Measurements from ENCODE around the gene JAK1. TPM values are rescaled to one million over a fixed set of nuclear protein-coding genes. Genes with fewer than 3 reads are reported as not detected.

JAK1 gene
- total and polyA plus RNA-seq, 10 of the 15 experiments (the other 5 are each of a cell fraction or from before 2014, with no cell fraction given), result 9.6 to 45.5 (median 35.7) TPM

DNA sequence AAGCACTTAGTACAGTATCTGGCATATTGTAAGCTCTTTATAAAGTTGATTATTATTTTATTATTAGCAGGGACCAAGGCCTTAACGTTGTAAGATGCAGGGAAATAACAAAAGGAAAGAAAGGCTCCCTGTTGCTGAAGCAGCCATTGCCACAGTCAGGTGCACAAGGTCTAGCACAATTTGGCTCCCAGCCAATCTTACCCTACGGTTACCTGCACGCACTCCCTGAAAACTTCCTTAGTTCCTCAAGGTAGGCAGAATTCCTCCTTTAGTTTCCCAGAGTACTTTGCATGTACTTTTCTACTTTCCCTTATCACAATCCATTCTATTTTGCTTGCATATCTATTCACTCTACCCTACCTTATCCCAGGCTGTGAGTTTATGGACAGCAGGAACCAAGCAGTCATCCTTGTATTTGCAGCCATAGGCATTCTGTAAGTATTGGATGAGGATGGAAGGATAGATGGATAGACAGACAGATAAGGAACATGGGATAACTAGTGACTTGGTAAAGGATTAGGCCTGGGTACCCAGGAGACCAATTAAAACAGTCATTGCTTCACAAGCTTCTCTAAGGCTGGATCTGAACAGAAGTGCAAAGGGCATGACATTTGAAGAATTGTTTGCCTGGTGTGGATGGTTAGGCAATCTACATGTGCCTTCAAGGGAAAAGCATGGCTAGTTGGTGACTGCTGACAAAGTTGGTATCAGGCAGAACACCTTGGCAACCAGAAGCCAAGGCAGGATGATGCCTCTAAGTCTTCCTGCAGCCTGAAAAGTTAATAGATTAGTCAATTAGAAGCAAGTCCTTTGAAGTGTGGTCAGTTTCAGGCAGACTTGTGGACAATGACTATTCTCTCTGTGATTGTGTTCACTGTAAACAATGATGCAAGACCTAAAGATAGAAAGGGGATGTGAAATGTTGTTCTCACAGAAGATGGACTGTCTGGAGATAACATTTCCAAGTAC is 20.8 kb upstream of the JAK1 start (continued):
- no peak for TF ChIP-seq CREB1 (IDR thresholded peaks at IDR 0.05; ENCODE audit: low read depth)
- peak; percentile 96 for TF ChIP-seq MEF2A (IDR thresholded peaks at IDR 0.05; ENCODE audit: insufficient read depth, low read depth, low read length)
- TF ChIP-seq, protein P1, sequence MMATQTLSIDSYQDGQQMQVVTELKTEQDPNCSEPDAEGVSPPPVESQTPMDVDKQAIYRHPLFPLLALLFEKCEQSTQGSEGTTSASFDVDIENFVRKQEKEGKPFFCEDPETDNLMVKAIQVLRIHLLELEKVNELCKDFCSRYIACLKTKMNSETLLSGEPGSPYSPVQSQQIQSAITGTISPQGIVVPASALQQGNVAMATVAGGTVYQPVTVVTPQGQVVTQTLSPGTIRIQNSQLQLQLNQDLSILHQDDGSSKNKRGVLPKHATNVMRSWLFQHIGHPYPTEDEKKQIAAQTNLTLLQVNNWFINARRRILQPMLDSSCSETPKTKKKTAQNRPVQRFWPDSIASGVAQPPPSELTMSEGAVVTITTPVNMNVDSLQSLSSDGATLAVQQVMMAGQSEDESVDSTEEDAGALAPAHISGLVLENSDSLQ (IDR thresholded peaks at IDR 0.05), result 0 out of 2 replicates have a peak, but pooled peaks have one; percentile 6
- TF ChIP-seq IRF4 (IDR thresholded peaks at IDR 0.05; ENCODE audit: low read depth, low read length), result peak; percentile 79; the same call in 1 of the 2 replicates
- TF ChIP-seq NFIC (IDR thresholded peaks at IDR 0.05; ENCODE audit: low read depth, low read length), result peak; percentile 87
- TF ChIP-seq, protein P2, sequence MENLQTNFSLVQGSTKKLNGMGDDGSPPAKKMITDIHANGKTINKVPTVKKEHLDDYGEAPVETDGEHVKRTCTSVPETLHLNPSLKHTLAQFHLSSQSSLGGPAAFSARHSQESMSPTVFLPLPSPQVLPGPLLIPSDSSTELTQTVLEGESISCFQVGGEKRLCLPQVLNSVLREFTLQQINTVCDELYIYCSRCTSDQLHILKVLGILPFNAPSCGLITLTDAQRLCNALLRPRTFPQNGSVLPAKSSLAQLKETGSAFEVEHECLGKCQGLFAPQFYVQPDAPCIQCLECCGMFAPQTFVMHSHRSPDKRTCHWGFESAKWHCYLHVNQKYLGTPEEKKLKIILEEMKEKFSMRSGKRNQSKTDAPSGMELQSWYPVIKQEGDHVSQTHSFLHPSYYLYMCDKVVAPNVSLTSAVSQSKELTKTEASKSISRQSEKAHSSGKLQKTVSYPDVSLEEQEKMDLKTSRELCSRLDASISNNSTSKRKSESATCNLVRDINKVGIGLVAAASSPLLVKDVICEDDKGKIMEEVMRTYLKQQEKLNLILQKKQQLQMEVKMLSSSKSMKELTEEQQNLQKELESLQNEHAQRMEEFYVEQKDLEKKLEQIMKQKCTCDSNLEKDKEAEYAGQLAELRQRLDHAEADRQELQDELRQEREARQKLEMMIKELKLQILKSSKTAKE (IDR thresholded peaks at IDR 0.05; ENCODE audit: low read depth, poor library complexity, severe bottlenecking), result peak; percentile 58
- peak; percentile 73; the same call in 1 of the 2 replicates for TF ChIP-seq TCF7 (IDR thresholded peaks at IDR 0.05; ENCODE audit: borderline replicate concordance)
- no peak for TF ChIP-seq KAT2A (conservative IDR thresholded peaks at IDR 0.05; ENCODE audit: control insufficient read depth, low read depth, low read length)
- TF ChIP-seq, protein P3, sequence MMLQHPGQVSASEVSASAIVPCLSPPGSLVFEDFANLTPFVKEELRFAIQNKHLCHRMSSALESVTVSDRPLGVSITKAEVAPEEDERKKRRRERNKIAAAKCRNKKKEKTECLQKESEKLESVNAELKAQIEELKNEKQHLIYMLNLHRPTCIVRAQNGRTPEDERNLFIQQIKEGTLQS (IDR thresholded peaks at IDR 0.05; ENCODE audit: borderline replicate concordance, extremely low read depth, low read depth, low read length), result peak; percentile 16; the same call in 1 of the 2 replicates
- TF ChIP-seq CEBPB (IDR thresholded peaks at IDR 0.05; ENCODE audit: borderline replicate concordance in 1 of 2, low read depth in 2 of 2, low read length in 2 of 2), result peak in 1 of 2 experiments; percentile 75; a peak in 1 of 4 replicates
- TF ChIP-seq SMAD5 (IDR thresholded peaks at IDR 0.05; ENCODE audit: low read depth), result no peak
- peak; percentile 69 for TF ChIP-seq MTA2 (IDR thresholded peaks at IDR 0.05; ENCODE audit: low read depth)
- TF ChIP-seq, protein P4, sequence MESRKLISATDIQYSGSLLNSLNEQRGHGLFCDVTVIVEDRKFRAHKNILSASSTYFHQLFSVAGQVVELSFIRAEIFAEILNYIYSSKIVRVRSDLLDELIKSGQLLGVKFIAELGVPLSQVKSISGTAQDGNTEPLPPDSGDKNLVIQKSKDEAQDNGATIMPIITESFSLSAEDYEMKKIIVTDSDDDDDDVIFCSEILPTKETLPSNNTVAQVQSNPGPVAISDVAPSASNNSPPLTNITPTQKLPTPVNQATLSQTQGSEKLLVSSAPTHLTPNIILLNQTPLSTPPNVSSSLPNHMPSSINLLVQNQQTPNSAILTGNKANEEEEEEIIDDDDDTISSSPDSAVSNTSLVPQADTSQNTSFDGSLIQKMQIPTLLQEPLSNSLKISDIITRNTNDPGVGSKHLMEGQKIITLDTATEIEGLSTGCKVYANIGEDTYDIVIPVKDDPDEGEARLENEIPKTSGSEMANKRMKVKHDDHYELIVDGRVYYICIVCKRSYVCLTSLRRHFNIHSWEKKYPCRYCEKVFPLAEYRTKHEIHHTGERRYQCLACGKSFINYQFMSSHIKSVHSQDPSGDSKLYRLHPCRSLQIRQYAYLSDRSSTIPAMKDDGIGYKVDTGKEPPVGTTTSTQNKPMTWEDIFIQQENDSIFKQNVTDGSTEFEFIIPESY (IDR thresholded peaks at IDR 0.05), result no peak
- peak in 1 of 2 experiments; percentile 50; a peak in 1 of 4 replicates for TF ChIP-seq EP300 (IDR thresholded peaks at IDR 0.05; ENCODE audit: borderline replicate concordance in 1 of 2, control insufficient read depth in 1 of 2, low read depth in 2 of 2, low read length in 2 of 2)
- TF ChIP-seq ZNF217 (IDR thresholded peaks at IDR 0.05), result peak; percentile 51; the same call in 1 of the 2 replicates
- TF ChIP-seq ZSCAN29 (IDR thresholded peaks at IDR 0.05), result no peak
- TF ChIP-seq, protein P5, sequence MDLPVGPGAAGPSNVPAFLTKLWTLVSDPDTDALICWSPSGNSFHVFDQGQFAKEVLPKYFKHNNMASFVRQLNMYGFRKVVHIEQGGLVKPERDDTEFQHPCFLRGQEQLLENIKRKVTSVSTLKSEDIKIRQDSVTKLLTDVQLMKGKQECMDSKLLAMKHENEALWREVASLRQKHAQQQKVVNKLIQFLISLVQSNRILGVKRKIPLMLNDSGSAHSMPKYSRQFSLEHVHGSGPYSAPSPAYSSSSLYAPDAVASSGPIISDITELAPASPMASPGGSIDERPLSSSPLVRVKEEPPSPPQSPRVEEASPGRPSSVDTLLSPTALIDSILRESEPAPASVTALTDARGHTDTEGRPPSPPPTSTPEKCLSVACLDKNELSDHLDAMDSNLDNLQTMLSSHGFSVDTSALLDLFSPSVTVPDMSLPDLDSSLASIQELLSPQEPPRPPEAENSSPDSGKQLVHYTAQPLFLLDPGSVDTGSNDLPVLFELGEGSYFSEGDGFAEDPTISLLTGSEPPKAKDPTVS (IDR thresholded peaks at IDR 0.05; ENCODE audit: low read depth, low read length), result no peak
- peak; percentile 54; the same call in 1 of the 2 replicates for TF ChIP-seq EED (IDR thresholded peaks at IDR 0.05; ENCODE audit: low read depth)
- TF ChIP-seq KLF5 (IDR thresholded peaks at IDR 0.05; ENCODE audit: partially characterized antibody), result no peak
